Gastroesophageal sphincter (tissue), 2 donors: ENCODE data around the gene TMEM266.

Source experiments
- POLR2A ChIP-seq, 2 donors: fragments of 450-650 bp; IDR thresholded peaks; one replicate each; pipeline ENCODE4 v1.6.1; 2017; ENCODE audit warnings: antibody characterized with exemption in 2 of 2, mild to moderate bottlenecking in 2 of 2, moderate library complexity in 1 of 2
- POLR2AphosphoS5 ChIP-seq: sonication (generic); formaldehyde crosslinking; IDR thresholded peaks from one replicate; pipeline ENCODE4 v1.6.1; 2017; ENCODE audit warnings: antibody characterized with exemption

DNA sequence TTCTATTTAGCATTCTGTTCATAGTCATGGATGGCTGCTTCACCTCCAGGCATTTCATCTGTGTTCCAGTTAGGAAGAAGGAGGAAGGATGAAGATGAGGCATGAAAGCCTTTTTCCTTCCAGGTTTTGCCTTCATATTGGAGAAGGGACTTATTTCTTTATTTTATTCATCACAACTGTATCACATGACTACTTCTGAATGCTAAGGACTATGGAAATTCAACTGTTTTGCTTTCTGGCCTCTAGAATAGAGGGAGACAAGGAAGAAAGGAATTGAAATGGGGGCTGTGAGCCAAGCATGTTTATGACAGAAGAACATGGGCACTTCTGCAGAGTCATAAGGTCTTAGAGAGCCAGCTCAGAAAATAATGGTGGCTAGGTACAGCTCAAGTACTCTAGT is 10.4 kb downstream of the TMEM266 start:
- TF ChIP-seq POLR2A (IDR thresholded peaks at IDR 0.05): no peak
- TF ChIP-seq POLR2AphosphoS5: no peak
